GM12801 (cell line): ENCODE data around the gene LDLRAD4.

Experiments used
- TF ChIP-seq, protein P1 (sequence below): IDR thresholded peaks from one replicate; pipeline ENCODE4 v1.5.1; 2011; ENCODE audit warnings: control low read depth; ENCODE audit not compliant: insufficient read length; ENCODE audit errors: extremely low read depth

The LDLRAD4 gene

DNA sequence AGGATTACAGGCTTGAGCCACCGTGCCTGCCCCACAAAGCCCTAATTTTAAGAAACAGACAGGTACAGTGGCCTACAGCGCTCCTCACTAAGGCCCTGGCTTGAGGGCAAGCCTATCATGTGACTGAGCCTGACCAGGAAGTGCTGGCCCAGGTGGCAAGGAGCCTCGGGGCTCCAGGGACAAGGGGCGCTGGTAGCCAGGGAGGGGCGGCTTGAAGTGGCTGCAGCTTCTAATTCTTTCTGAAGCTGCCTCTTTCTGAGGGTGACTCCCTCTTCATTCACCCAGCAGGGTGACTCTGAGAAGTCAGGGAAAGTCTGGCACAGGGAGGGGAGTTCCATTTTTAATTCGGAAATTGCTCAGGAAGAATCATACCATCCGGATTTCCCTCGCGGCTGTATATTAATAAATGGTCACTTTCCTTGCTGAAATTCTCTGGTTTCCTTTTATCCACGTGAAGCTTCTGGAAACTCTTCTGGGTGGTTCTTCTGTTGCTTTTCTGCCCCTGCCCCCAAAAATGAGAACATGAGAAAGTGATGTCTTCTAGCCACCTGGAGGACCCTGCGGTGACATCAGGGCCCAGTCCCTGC is 392.1 kb downstream of the LDLRAD4 start:
- TF ChIP-seq, protein P1, sequence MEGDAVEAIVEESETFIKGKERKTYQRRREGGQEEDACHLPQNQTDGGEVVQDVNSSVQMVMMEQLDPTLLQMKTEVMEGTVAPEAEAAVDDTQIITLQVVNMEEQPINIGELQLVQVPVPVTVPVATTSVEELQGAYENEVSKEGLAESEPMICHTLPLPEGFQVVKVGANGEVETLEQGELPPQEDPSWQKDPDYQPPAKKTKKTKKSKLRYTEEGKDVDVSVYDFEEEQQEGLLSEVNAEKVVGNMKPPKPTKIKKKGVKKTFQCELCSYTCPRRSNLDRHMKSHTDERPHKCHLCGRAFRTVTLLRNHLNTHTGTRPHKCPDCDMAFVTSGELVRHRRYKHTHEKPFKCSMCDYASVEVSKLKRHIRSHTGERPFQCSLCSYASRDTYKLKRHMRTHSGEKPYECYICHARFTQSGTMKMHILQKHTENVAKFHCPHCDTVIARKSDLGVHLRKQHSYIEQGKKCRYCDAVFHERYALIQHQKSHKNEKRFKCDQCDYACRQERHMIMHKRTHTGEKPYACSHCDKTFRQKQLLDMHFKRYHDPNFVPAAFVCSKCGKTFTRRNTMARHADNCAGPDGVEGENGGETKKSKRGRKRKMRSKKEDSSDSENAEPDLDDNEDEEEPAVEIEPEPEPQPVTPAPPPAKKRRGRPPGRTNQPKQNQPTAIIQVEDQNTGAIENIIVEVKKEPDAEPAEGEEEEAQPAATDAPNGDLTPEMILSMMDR = no peak

DNA sequence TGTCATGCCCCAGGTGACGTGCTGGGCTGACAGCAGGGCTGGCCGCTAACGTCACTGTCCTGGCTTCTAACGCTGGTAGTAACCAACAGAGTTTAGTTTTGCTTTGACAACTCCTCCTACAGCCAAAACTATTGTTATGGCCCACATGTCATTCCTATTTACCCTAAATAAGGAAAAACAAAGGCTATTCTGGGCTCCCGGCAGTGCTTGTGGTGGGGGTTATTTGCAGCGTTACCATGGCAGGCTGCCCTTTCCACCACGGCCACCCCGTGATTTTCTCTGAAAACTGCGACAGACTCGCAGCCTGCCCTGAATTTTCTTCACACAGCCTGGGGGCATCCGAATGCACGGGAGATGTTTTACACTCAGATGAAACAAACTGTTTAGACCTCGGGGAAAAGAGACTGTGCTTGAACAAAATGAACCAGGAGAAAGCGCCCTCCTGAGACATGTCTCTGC is 392.6 kb downstream of the LDLRAD4 start:
- TF ChIP-seq, protein P1 = no peak

DNA sequence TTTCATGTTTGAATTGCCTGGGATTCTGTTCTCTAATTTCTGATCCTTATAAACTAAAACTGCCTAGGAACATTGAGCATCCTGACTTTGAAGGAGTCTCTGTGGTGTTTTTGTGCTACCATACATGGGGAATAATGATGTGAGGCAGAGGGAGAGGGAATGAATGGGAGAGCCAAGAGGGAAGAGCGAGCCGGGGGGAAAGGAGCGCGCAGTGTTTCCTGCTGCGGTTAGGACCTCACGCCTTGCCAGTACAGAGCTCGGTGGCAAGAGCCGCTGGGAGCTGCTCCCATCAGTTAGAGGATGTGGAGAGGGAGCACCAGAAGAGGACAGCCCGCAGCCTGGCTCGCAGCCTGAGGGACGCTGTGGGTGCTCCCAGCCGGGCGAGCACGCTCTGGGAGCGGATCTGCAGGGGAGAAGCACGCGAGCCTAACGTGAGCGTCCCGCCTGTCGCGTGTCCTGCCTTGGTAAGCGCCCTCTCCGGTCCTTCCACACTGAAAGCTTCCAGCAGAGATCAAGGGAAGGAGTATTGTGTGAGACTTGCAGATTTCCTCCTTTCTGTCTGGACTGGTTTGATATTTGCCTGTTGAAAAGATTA is 393.1 kb downstream of the LDLRAD4 start:
- TF ChIP-seq, protein P1 = no peak

DNA sequence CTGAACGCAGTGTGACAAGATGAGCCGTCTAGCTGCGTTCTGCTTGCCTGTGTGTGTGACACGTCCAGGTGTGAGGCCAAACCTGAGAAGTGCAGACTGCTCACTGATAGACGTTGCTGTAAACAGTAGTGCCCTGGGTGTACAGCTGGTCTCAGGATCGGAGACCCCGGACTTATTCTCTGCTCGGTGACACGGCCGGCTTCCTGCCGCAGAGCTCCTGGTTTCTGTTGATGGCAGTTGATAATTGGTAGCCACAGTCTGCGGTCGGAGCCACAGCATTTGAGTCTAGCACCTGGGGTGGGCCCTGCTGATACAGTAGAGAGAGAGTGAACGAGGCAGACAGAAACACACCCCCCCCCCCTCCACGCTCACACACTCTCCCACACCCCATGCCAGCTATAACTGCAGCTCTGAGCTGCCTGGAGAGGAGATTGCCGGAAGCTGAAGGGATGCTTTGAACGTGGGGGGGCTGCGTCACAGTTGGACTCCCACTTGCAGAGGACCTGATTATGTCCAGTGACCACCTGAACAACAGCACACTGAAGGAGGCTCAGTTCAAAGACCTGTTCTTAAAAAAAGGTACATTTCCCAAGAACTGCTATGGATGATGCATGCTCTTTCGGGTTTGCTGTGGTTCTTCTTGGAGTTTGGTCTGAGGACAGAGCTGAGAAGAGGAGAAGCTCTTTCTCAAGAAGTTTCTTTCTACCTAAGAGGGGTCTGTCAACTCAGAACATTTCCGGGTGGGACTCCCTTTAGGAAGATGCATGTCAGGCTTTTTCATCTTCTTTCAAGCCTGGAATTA is 393.8 kb downstream of the LDLRAD4 start:
- TF ChIP-seq, protein P1 = no peak

DNA sequence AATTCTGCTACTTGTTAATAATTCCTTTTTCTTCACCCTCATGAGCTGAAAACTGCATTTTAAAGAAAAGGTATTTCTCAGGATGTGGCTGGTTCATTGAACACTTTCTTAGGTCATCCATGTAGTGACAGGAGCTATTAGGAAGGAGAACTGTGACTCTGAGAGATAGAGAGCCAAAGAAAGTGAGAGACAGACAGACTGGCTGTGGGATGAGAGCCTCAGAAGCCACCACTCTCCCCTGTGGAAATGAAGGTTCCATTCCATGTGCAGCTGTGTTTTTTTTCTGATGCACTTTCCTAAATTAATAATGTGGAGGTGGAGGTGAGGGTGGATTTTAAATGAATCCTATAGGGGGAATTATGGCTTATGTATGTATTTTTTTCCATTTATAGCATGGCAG is 394.5 kb downstream of the LDLRAD4 start:
- TF ChIP-seq, protein P1 = no peak

DNA sequence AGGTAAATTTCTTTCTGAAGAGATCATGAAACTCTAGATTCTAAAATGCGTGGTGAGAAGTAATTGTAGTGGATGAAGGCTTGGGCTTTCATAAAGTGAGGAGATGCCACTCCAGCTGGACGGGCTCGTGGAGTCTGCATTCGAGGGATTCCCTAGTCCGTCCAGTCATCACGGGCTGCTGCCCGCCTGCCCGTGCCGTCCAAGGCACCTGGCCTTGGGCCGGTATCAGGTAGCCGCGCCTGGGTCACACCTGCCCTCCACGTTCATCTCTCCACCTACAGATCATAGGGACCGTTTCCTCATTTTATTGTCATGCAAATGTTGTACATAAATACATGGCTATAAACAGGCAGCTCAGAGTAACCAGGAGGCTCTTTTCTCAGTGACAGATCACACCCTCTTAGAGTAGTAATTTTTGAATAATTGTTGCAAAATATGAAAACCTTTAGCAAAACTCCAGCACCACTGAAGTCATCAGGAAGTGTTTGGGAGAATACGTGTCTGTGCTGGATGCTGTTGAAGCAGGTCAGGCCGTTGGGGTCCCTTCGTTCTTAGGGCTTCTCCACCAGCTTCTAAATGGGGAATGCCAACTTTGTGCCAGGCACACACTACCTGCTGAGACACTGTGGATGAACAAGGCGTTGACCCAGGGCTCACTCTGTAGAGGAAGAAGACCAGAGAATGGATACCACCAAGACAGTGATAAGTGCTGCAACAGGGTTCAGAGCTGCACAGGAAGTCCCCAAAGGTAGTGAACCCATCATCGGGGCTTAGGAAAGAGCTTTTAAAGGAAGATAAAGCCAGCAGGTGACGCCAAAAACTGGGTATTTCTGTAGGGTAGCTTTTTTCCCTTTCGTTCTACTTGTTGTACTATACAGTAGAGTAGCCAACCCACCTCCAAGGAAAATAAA is 395.3 kb downstream of the LDLRAD4 start:
- TF ChIP-seq, protein P1 = no peak

DNA sequence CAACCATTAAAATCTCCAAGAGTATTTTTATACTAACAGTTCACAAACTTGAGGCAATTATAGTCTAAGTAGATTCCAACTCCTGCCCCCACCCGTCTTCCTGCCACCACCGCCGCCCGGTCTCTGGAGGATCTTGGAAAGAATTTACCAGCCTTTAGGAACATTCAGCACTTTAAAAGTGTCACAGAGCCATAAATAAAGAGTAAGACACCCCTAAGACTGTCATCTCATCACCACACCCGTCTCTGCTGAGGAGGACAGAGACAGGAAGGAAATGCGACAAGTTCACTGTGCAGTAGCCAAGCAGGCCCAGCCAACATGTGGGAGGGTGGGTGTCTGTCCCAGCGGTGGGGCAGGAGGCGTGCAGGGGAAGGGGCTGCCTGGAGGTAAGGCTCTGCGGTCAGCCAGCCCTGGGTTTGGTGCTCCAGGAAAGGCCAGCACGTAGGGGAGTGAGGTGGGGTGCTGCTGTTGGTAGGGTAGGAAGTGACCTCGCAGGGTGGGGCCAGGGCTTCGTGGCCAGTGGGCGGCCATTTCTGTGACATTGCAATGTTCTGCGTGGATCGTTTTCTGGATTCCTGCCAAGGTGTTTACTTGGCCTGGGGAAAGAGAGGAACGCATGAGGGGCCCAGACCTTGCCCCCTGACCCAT is 396.2 kb downstream of the LDLRAD4 start:
- TF ChIP-seq, protein P1 = no peak
